Measurements from ENCODE around the gene INTS1.

Gene INTS1

GRCh38 chr7:1432411-1433082 is 71.6 kb downstream of the INTS1 start:
- peak; percentile 85 for DNase-seq (ENCODE audit: low read depth)

DNA sequence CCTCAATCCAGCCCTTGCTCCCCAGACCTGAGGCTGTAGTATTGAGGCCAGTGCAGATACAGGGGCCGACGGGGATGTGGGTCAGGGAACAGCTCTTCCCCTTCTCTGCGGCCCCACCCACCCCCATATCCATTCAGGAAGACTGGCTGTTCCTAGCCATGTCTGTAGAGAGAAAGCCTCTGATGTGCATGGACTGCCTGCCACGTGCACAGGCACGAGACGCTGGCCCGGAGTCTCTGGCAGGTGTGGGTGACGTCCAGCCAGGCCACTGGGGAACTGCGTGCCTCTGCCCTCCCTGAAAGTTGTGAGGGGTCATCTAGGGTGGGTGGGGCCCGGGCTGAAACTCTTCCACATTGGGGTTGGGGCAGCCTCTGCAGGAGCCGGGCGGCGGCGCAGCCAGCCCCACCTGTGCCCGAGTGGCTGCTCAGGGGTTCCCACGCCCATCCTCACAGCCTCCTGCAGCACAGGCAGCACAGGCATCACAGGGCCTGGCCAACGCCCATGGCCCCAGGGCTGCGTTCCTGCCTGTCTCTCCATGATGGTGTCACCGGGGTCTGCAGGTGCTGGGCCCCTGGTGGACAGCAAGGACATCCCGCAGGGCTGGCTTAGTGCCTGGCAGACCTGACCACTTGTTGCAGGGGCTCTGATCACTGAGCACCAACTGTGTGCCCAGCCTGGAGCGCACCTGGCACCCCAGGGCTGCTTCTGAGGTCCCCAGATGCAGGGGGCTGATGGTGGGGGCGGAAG is 72.4 kb downstream of the INTS1 start:
- no peak for DNase-seq (ENCODE audit: low read depth)

DNA sequence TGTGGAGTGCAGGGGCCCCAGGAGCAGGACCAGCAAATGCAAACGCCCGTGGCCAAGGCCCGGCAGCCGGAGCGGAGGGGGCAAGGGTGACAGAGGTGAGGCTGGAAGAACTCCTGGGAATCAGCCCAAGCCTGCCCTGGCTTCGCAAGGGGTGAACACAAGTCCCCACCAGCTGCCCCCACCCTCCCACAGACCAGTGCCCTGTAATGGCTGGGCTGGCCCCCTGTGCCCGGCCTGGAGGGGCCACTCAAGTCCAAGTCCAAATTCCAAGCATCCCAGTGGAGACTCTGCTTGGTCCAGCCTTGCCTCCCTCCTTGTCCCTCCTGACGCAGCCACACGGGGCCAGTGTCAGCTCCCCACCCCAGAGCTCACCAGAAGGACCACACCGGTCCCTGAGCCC is 73.0 kb downstream of the INTS1 start:
- DNase-seq (ENCODE audit: low read depth), result no peak

DNA sequence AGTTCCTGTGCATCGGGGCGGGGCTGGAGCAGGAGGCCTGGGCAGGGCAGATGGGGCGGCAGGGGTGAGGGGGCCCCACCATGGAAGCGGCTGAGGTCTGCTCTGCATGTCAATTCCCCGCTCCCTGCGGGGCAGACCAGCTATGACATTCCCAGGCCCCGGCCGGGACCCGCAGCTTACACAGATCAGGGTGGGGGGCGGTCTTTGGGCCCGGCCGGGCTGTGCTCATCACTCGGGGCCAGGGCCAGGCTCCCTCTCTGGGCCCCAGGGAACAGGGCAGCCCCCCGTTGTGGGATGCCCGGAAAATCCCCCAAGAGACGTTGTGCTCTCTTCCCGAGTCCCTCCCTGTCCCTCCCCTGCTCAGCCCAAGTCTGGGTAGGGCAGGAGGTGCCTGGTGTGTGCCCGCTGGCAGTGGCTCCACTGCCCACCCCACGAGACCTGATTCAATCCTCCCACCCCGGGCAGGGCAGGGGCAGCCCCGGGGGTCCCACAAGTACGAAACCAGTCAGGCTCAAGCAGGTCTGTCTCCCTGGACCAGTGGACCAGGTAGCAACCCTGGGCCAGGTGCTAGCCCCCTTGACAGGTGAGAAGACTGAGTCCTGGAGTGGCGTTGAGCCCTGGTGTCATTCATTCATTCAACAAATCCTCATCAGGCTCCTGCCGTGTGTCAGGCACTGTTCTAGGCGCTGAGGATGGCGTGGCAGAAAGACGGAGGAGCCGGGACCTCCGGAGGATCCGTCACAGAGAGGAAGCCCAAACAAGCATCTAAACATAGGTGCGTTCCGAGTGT is 73.9 kb downstream of the INTS1 start:
- DNase-seq (ENCODE audit: low read depth), result no peak

DNA sequence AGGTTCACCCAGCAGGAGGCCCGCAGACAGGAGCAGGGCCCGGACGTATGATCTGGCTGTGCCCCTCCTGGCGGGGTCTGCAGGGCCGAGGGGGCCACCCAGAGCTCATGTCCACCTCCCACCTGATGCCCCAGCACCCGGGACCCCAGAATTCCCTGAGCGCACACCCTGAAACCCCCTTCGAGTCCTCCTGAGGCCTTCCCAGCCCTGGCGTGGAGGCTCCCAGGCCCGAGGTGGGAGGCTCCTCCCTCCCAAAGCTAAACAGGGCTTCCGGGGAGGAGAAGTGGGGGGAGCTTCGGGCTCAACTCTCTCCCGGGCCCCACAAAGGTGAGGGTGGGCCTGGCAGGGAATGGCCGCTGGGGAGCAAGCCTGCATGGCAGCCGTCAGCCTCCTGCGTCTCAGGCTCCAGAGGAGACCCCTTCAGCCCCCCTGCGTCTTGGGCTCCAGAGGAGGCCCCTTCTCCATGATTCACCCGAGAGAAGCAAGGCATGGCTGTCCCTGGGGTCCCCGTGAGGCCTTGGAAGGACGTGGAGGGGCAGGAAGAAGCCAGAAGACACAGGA is 75.2 kb downstream of the INTS1 start:
- DNase-seq (ENCODE audit: low read depth), result no peak

DNA sequence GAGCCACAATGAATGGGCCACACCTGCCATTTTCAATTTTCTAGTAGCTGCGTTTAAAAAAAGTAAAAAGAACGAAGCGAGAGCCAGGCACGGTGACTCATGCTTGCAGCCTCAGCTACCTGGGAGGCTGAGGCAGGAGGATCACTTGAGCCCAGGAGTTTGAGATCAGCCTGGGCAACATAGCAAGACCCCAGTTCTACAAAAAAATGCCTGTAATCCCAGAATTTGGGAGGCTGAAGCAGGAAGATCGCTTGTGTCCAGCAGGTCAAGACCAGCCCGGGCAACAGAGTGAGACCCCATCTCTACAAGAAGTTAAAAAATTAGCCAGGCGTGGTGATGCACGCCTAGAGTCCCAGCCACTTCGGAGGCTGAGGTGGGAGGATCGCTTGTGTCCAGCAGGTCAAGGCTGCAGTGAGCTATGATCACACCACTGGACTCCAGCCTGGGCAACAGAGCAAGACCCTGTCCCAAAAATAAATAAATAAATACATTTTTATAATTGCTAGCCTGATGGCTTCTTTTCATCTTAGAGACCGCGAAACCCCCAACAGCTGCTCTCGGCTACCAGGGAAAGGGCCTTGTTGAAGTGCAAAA is 77.0 kb downstream of the INTS1 start:
- DNase-seq (ENCODE audit: low read depth), result no peak

- no peak for DNase-seq (ENCODE audit: low read depth)
Observed at GRCh38 chr7:1426474-1426873, 77.7 kb downstream of the INTS1 start.

GRCh38 chr7:1425292-1426136 is 78.7 kb downstream of the INTS1 start:
- DNase-seq (ENCODE audit: low read depth), result no peak

GRCh38 chr7:1424041-1424440 is 80.1 kb downstream of the INTS1 start:
- DNase-seq (ENCODE audit: low read depth), result no peak

DNA sequence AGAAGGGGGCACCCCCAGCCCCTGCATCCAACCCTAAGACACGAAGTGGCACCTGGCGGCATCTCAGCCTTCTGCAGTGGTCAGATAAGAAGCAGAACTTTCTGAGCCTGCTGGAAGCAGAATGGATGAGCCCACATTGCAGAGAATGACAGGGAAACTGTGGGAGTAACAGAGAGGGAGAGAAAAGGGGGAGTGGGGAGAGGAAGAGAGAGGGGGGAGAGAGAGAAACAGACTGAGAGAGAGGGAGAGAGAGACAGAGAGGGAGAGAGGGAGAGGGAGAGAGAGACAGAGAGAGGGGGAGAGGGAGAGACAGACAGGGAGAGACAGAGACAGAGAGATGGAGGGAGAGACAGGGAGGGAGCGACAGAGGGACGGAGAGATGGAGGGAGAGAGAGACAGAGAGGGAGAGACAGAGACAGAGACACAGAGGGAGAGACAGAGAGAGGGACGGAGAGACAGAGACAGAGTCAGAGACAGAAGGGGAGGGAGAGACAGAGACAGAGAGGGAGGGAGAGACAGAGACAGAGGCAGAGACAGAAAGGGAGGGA is 80.9 kb downstream of the INTS1 start:
- no peak for DNase-seq (ENCODE audit: low read depth)

DNA sequence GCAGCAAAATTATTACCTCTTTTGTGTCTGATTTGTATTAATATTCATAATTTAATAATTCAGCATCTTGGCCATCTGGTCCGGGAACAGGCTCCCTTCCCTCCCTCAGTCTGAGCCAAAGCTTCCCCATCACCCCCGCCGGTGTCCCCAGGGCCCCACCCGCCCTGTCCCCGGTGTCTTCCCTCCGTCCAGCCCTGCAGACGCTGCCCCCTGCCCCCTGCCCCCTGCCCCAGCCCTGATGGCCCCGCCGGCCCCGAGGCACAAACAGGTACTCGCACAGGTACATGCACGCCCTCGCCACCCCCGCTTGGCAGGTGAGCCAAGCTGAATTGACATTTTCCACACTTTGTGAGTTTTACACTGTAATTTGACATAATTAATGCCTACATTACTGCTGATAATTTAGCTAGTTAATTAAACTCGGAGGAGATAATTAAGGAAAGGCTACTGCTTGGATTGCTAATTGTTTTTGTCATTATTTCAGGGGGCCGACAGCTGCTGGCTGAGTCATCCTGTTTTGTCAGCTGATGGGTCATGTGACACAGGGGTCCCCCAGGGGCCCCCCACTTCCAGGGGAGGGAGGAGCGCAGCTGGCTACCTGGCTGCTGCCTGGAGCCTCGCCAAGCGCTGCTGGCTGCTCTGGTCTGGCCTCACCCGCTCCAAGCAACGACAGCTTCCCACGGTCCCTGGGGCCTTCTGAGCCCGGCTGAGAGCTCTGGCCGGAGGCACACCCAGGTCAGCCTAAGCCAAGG is 81.5 kb downstream of the INTS1 start:
- DNase-seq (ENCODE audit: low read depth), result no peak

DNA sequence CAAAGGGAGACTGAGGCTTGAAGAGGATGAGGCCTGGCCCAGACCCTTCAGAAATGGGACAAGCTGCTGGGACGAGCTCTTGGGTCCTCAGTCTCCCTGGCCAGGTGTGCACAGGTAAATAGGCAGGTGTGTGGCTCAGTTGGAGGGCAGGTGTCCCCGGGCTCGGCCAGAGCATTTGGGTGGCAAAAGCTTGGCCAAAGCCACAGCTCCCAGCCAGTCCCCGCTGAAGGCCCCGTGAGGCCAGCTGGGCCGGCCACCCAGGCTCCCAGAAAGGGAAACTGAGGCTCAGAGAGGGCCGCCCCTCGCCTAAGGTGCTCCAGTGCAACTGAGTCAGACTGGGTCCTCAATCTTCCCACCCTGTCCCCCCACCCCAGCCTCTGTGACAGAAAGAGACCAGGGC is 82.2 kb downstream of the INTS1 start:
- DNase-seq (ENCODE audit: low read depth), result no peak

GRCh38 chr7:1421020-1421790 is 83.0 kb downstream of the INTS1 start:
- no peak for DNase-seq (ENCODE audit: low read depth)
